Breast epithelium (tissue), 3 donors: Measurements from ENCODE around the gene RGL1.

Experiments used
- POLR2A ChIP-seq: fragments of 450-650 bp; IDR thresholded peaks from one replicate; pipeline ENCODE4 v1.6.1; 2016; ENCODE audit warnings: antibody characterized with exemption, mild to moderate bottlenecking, moderate library complexity
- TF ChIP-seq, protein P1 (sequence below), 3 donors: fragments of 450-650 bp; IDR thresholded peaks; one replicate each; pipeline ENCODE4 v1.5.1; 2016 to 2017; ENCODE audit warnings: antibody characterized with exemption in 3 of 3, mild to moderate bottlenecking in 3 of 3, moderate library complexity in 3 of 3

DNA sequence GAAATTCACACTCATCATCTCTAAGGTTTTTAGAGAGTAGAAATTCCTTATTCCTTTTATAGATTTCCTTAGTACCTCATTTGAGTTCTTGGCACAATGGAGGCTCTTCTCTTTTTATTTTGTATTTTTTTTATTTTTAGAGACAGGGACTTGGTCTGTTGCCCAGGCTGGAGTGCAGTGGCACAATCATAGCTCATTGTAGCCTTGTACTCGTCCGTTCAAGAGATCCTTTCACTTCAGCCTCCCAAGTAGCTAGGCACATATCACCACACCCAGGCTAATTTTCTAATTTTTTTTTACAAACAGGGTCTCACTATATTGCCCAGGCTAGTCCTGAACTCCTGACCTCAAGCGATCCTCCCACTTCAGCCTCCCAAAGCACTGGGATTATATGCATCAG is 29.6 kb downstream of the RGL1 start:
- no peak for TF ChIP-seq POLR2A
- TF ChIP-seq, protein P1, sequence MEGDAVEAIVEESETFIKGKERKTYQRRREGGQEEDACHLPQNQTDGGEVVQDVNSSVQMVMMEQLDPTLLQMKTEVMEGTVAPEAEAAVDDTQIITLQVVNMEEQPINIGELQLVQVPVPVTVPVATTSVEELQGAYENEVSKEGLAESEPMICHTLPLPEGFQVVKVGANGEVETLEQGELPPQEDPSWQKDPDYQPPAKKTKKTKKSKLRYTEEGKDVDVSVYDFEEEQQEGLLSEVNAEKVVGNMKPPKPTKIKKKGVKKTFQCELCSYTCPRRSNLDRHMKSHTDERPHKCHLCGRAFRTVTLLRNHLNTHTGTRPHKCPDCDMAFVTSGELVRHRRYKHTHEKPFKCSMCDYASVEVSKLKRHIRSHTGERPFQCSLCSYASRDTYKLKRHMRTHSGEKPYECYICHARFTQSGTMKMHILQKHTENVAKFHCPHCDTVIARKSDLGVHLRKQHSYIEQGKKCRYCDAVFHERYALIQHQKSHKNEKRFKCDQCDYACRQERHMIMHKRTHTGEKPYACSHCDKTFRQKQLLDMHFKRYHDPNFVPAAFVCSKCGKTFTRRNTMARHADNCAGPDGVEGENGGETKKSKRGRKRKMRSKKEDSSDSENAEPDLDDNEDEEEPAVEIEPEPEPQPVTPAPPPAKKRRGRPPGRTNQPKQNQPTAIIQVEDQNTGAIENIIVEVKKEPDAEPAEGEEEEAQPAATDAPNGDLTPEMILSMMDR (IDR thresholded peaks at IDR 0.05) = no peak
